ENCODE data around the gene RYR2.

The RYR2 gene

DNA sequence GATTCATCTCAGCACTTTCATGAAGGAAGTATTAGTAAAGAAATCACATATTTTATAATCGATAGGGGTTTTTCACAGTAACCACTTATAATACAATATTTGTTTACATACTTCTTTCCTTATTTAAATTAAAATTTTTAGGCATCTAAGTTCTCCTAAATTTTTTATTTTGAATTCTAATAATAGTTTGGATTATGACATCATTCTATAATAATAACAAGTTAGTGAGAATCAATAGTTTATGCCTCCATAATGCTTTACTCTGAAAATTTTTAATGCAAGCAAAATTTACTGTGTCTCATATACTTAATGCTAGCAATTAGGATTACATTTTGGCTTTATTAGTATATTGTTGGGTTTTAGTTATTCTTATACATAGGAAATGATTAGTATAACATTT, 596.6 kb downstream of the RYR2 start:
- H3K9me3 ChIP-seq (ENCODE audit: control insufficient read depth, low read length) = no peaks in the 10 kb centered on the region
- H3K4me2 ChIP-seq (ENCODE audit: low read length) = no peak overlapping the region
- no peaks in the 10 kb centered on the region for H3K27me3 ChIP-seq (ENCODE audit: control insufficient read depth, insufficient read depth, low read length)
- no peak for TF ChIP-seq CTCF (IDR thresholded peaks at IDR 0.05)
- H3K36me3 ChIP-seq (ENCODE audit: control insufficient read depth, insufficient read depth, low read length) = no peaks in the 10 kb centered on the region
- no peaks in the 10 kb centered on the region for H3K4me1 ChIP-seq
- H3K9ac ChIP-seq = no peak overlapping the region
- no peaks in the 10 kb centered on the region for H3K79me2 ChIP-seq
- H3K4me3 ChIP-seq (ENCODE audit: low read depth, low read length) = no peak overlapping the region
- no peak overlapping the region for H2AFZ ChIP-seq
- H3K27ac ChIP-seq = no peak overlapping the region

DNA sequence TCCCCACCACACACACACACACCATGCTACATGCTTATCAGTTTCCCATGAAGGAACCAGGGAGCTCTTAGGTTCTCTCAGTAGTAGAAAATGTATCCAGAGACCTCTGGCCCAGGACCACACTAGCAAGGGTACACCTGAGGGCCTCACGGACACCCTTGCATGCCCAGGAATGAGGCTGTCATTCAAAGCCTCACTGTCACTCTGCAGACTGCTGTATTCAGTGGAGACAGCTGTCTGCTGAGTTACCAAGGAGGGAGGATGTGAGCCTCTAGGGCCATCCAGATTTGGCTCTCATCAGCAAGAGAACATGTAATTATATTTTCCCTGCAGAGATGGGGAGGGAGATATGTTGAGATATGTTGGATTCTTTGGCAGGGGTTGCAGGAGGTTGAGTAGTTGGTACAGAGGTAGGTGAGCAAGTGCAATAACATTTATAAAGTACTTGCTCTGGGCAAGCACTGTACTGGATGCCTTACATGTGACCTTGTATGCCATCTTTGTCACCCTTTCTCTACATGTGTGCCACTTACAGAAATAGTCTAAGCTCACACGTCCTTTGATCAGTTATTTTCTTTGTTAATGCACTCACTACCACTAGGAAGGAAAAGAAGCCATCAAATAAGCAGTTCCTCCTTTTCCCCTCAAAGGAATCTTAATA, 598.2 kb downstream of the RYR2 start:
- no peak overlapping the region for H3K4me3 ChIP-seq (ENCODE audit: low read depth, low read length)
- H3K27ac ChIP-seq = no peak overlapping the region
- no peaks in the 10 kb centered on the region for H3K27me3 ChIP-seq (ENCODE audit: control insufficient read depth, insufficient read depth, low read length)
- H3K36me3 ChIP-seq (ENCODE audit: control insufficient read depth, insufficient read depth, low read length) = no peaks in the 10 kb centered on the region
- no peaks in the 10 kb centered on the region for H3K4me1 ChIP-seq
- no peak for TF ChIP-seq CTCF (IDR thresholded peaks at IDR 0.05)
- H3K9ac ChIP-seq = no peak overlapping the region
- H3K79me2 ChIP-seq = no peaks in the 10 kb centered on the region
- H3K9me3 ChIP-seq (ENCODE audit: control insufficient read depth, low read length) = no peaks in the 10 kb centered on the region
- no peak overlapping the region for H3K4me2 ChIP-seq (ENCODE audit: low read length)
- no peak overlapping the region for H2AFZ ChIP-seq

GRCh38 chr1:237640966-237641365, 599.0 kb downstream of the RYR2 start:
- Histone ChIP-seq H3K9ac (no peak overlapping the region), H3K27ac (no peak overlapping the region), H2AFZ (no peak overlapping the region), H3K79me2 (no peaks in the 10 kb centered on the region), H3K4me3 (ENCODE audit: low read depth, low read length) (no peak overlapping the region), H3K4me2 (ENCODE audit: low read length) (no peak overlapping the region), H3K27me3 (ENCODE audit: control insufficient read depth, insufficient read depth, low read length) (no peaks in the 10 kb centered on the region), H3K9me3 (ENCODE audit: control insufficient read depth, low read length) (no peaks in the 10 kb centered on the region), H3K36me3 (ENCODE audit: control insufficient read depth, insufficient read depth, low read length) (no peaks in the 10 kb centered on the region), H3K4me1 (no peaks in the 10 kb centered on the region)
- TF ChIP-seq CTCF (IDR thresholded peaks at IDR 0.05) = no peak

- Histone ChIP-seq H3K4me3 (ENCODE audit: low read depth, low read length) (no peak overlapping the region), H3K27ac (no peak overlapping the region), H2AFZ (no peak overlapping the region), H3K4me1 (no peaks in the 10 kb centered on the region), H3K4me2 (ENCODE audit: low read length) (no peak overlapping the region), H3K79me2 (no peaks in the 10 kb centered on the region), H3K36me3 (ENCODE audit: control insufficient read depth, insufficient read depth, low read length) (no peaks in the 10 kb centered on the region), H3K27me3 (ENCODE audit: control insufficient read depth, insufficient read depth, low read length) (no peaks in the 10 kb centered on the region), H3K9me3 (ENCODE audit: control insufficient read depth, low read length) (no peaks in the 10 kb centered on the region), H3K9ac (no peak overlapping the region)
- no peak for TF ChIP-seq CTCF (IDR thresholded peaks at IDR 0.05)
Measured at GRCh38 chr1:237650809-237651208, 608.8 kb downstream of the RYR2 start.

DNA sequence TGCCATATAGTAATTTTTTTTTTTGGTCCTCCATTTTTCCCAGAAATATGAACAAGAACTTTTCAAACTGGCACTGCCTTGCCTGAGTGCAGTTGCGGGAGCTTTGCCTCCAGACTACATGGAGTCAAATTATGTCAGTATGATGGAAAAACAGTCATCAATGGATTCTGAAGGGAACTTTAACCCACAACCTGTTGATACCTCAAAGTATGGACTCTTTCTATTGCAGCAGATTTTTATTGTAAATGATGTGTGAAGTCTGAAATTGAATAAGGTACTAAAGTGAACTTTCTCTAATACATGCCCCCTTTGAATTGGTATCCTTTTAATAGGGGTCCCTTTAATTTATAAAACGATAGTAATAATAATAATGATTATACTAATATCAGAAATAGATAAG, 613.8 kb downstream of the RYR2 start:
- no peak overlapping the region for H3K4me2 ChIP-seq (ENCODE audit: low read length)
- no peak for TF ChIP-seq CTCF (IDR thresholded peaks at IDR 0.05)
- H3K4me1 ChIP-seq = no peaks in the 10 kb centered on the region
- no peak overlapping the region for H2AFZ ChIP-seq
- no peaks in the 10 kb centered on the region for H3K79me2 ChIP-seq
- no peak overlapping the region for H3K4me3 ChIP-seq (ENCODE audit: low read depth, low read length)
- H3K9me3 ChIP-seq (ENCODE audit: control insufficient read depth, low read length) = no peaks in the 10 kb centered on the region
- no peak overlapping the region for H3K9ac ChIP-seq
- H3K27ac ChIP-seq = no peak overlapping the region
- H3K27me3 ChIP-seq (ENCODE audit: control insufficient read depth, insufficient read depth, low read length) = no peaks in the 10 kb centered on the region
- H3K36me3 ChIP-seq (ENCODE audit: control insufficient read depth, insufficient read depth, low read length) = no peaks in the 10 kb centered on the region
